Upper lobe of left lung (tissue), 6 donors: Measurements from ENCODE around the gene WNT2. TPM values are rescaled to one million over a fixed set of nuclear protein-coding genes. Genes with fewer than 3 reads are reported as not detected.
A peak's percentile ranks its signal among the peaks of the same experiment; 100 is the strongest.

Source experiments
- ATAC-seq, 2 donors: fragments of 200-7000 bp; cut with Tn5 transposase; one replicate each; pipeline ENCODE4 v1.9.1; 2022; ENCODE audit warnings: mild to moderate bottlenecking in 2 of 2, moderate library complexity in 2 of 2; ENCODE audit not compliant: low FRiP score in 2 of 2
- DNase-seq, 2 donors: peaks; one replicate each; pipeline ENCODE4 v3.0.0-alpha.2; 2019 to 2020
- H3K27ac ChIP-seq, 4 donors: fragments of 200-600 bp; sonication (generic); one replicate each; pipeline ENCODE4 v1.5.1; 2016 to 2019
- H3K27me3 ChIP-seq, 4 donors: fragments of 200-600 bp; sonication (generic); one replicate each; pipeline ENCODE4 v1.5.1; 2017 to 2019
- H3K36me3 ChIP-seq, 4 donors: fragments of 200-600 bp; sonication (generic); one replicate each; pipeline ENCODE4 v1.5.1; 2016 to 2019
- H3K4me1 ChIP-seq, 4 donors: fragments of 200-600 bp; sonication (generic); one replicate each; pipeline ENCODE4 v1.5.1; 2018 to 2019
- H3K4me3 ChIP-seq, 4 donors: fragments of 200-600 bp; sonication (generic); one replicate each; pipeline ENCODE4 v1.5.1; 2017 to 2019; ENCODE audit warnings: mild to moderate bottlenecking in 2 of 4, moderate library complexity in 1 of 4
- H3K9me3 ChIP-seq, 4 donors: fragments of 200-600 bp; sonication (generic); one replicate each; pipeline ENCODE4 v1.5.1; 2018 to 2019
- EP300 ChIP-seq, 4 donors: sonication (generic); formaldehyde crosslinking; IDR thresholded peaks; one replicate each; pipeline ENCODE4 v1.5.1; 2017; ENCODE audit warnings: antibody characterized with exemption in 4 of 4, control low read depth in 2 of 4
- POLR2A ChIP-seq, 4 donors: fragments of 450-650 bp; IDR thresholded peaks; one replicate each; pipeline ENCODE4 v1.5.1; 2016 to 2017; ENCODE audit warnings: antibody characterized with exemption in 4 of 4, mild to moderate bottlenecking in 2 of 4
- POLR2AphosphoS5 ChIP-seq, 2 donors: sonication (generic); formaldehyde crosslinking; IDR thresholded peaks; one replicate each; pipeline ENCODE4 v1.5.1; 2017; ENCODE audit warnings: antibody characterized with exemption in 2 of 2
- WGBS, 2 donors: methylation state at CpG; one replicate each; pipeline ENCODE4 v1.1.5; 2017 to 2018; 5-methylcytosine and 5-hydroxymethylcytosine counted together
- total RNA-seq, 6 donors: library from RNA; depleted of rRNA in 4 of 6; stranded (reverse); fragments of >200 nt in 4 of 6; gene quantifications; one replicate each; pipeline versions ENCODE4 v1.1.0 to v1.2.1, GENCODE V29; 2016 to 2021
- TF ChIP-seq, protein P1 (sequence below), 6 experiments: fragments of 450-650 bp in 4 of 6; fragments of 200-600 bp in 2 of 6; sonication (generic) in 2 of 6; IDR thresholded peaks; one replicate each; pipeline ENCODE4 v1.5.1; 2016 to 2019; ENCODE audit warnings: antibody characterized with exemption in 6 of 6
- donor health status: DM: no; HTN: no; CAD: no; lungs with moderate emphysema.
- donor health status: DM: no; HTN: yes; CAD: no; lungs with severe emphysema.

Gene WNT2
- total RNA-seq, 6 donors from 2014 or later: 1.0 to 13.9 (median 7.1) TPM

DNA sequence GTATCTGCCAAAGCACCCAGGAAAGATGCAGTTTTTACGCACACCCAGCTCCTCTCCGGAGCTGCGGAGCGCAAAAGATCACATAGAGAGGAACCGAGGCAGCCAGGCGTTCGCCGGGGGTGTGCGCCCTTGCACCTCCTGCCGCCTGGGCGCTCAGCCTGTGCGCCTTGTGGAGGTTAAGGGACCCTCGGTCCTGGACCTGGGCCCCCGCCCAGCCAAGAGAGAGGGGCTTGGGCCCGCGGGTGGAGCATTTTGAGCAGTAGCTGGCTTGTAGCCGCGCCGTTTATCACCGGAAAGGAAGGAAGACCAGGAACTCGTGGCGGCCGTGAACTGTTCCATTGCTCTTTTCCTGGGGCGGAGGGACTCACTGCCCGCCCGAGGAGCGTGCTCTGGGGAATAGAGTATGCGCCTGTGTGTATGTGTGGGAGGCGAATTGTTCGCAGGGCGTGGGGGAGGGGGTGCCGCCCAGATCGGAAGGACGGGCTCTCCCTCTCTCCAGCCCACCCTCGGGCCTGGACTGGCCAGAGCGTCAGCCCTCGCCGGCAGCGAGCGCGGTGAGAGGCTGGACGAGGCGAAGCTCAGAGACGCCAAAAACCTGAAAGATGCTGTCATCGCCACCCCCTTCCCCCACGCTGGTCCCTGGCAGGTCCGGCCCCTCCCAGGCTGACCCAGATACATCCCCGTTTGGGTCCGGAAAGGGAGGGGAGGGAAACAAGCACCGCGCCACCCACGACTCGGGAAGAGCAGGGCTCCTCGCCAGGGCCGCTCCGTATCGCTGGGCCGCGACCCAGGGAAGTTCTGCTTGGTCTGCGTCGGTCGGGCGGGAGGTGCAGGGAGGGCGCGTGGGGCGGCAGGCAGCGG is 1.2 kb upstream of the WNT2 start:
- 1 to 2% methylated on average over 19 to 66 of the region's 67 CpGs for WGBS, 2 donors
- H3K36me3 ChIP-seq: no peaks in the 10 kb centered on the region
- DNase-seq (peak; percentile 30 to 90), ATAC-seq (peak; percentile 84 to 87)
- no peak for TF ChIP-seq EP300 (IDR thresholded peaks at IDR 0.05)
- TF ChIP-seq POLR2A (IDR thresholded peaks at IDR 0.05): peak in 2 of 4 donors; percentile 50 to 62
- TF ChIP-seq POLR2AphosphoS5 (IDR thresholded peaks at IDR 0.05): peak in 1 of 2 donors; percentile 42
- TF ChIP-seq, protein P1, sequence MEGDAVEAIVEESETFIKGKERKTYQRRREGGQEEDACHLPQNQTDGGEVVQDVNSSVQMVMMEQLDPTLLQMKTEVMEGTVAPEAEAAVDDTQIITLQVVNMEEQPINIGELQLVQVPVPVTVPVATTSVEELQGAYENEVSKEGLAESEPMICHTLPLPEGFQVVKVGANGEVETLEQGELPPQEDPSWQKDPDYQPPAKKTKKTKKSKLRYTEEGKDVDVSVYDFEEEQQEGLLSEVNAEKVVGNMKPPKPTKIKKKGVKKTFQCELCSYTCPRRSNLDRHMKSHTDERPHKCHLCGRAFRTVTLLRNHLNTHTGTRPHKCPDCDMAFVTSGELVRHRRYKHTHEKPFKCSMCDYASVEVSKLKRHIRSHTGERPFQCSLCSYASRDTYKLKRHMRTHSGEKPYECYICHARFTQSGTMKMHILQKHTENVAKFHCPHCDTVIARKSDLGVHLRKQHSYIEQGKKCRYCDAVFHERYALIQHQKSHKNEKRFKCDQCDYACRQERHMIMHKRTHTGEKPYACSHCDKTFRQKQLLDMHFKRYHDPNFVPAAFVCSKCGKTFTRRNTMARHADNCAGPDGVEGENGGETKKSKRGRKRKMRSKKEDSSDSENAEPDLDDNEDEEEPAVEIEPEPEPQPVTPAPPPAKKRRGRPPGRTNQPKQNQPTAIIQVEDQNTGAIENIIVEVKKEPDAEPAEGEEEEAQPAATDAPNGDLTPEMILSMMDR (IDR thresholded peaks at IDR 0.05): no peak
- peaks cover 0 to 17% (median 8%) of the 10 kb centered on the region in 4 donors for H3K27me3 ChIP-seq
- peaks cover 20 to 27% (median 24%) of the 10 kb centered on the region in 4 donors for H3K4me1 ChIP-seq
- H3K27ac ChIP-seq: peak overlapping the region; percentile 63 to 81 (median 72)
- peak overlapping the region; percentile 9 to 53 (median 42) for H3K4me3 ChIP-seq
- no peaks in the 10 kb centered on the region for H3K9me3 ChIP-seq

DNA sequence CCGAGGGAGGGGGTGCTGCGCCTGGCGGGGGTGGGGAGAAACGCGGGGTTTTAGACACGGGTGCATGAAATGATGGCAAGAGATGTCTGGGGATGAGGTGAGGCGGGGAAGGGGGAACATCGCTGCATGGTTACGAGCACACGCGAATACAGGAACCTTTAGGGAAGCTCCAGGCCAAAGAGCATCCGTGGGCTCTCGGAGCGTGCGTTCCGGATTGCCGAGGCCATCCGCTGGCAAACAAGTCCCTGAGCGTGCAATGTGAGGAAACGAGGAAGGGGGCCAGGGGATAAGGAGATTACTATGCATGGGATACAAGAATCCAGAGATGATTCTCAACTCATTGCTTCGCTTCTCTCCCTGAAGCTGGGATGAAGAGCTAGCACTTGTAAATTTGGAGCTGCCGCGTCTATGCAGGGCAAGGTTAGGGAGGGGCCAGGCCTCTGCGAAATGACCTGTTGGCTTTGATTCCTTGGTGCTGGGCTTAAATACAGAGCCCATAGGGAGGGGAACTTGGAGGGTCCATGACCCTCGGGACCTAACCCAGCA is 520 bp upstream of the WNT2 start:
- TF ChIP-seq POLR2AphosphoS5 (IDR thresholded peaks at IDR 0.05) (no peak), POLR2A (IDR thresholded peaks at IDR 0.05) (no peak), EP300 (IDR thresholded peaks at IDR 0.05) (no peak)
- TF ChIP-seq, protein P1 (IDR thresholded peaks at IDR 0.05): no peak
- Histone ChIP-seq H3K9me3 (no peaks in the 10 kb centered on the region), H3K27me3 (peaks cover 0 to 17% (median 8%) of the 10 kb centered on the region in 4 donors), H3K4me3 (peak overlapping the region; percentile 4 to 53 (median 42)), H3K36me3 (no peaks in the 10 kb centered on the region), H3K27ac (peak overlapping the region; percentile 63 to 81 (median 72)), H3K4me1 (peaks cover 20 to 27% (median 24%) of the 10 kb centered on the region in 4 donors)
- no peak for DNase-seq
- 1 to 3% methylated on average over 24 to 25 of the region's 25 CpGs for WGBS, 2 donors
- ATAC-seq: peak in 1 of 2 donors; percentile 13

- DNase-seq (peak in 1 of 2 donors; percentile 38), ATAC-seq (no peak)
- no peak for TF ChIP-seq POLR2AphosphoS5 (IDR thresholded peaks at IDR 0.05)
- no peak for TF ChIP-seq POLR2A (IDR thresholded peaks at IDR 0.05)
- TF ChIP-seq, protein P1 (IDR thresholded peaks at IDR 0.05): no peak
- no peak for TF ChIP-seq EP300 (IDR thresholded peaks at IDR 0.05)
- Histone ChIP-seq H3K36me3 (no peaks in the 10 kb centered on the region), H3K9me3 (no peaks in the 10 kb centered on the region), H3K27ac (peak overlapping the region in 1 of 4 donors; percentile 26), H3K27me3 (peaks cover 0 to 17% (median 8%) of the 10 kb centered on the region in 4 donors), H3K4me3 (no peak overlapping the region), H3K4me1 (peaks cover 20 to 27% (median 24%) of the 10 kb centered on the region in 4 donors)
- 76 to 91% methylated on average over 5 to 10 of the region's 10 CpGs for WGBS, 2 donors
Measured at GRCh38 chr7:117320523-117320922, 2.3 kb downstream of the WNT2 start.

DNA sequence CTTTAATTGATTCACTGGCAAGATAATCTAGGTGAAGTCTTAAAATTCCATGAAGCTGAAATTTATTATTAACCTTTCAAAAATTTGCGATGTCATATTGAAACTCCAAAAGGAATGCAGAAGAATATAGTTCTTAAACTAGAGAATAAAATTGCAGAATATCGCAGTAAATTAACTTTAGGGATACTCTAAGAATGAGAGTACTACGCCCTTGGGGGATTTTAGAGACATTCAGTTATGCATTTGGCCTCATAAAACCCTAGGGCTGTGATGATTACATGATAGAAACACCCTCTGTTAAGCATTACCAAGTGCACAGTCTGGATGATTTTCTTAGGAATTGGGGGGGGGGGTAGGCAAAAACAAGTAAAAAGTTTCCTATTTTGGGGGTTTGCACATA is 3.7 kb downstream of the WNT2 start:
- H3K9me3 ChIP-seq: no peaks in the 10 kb centered on the region
- ATAC-seq: no peak
- TF ChIP-seq EP300 (IDR thresholded peaks at IDR 0.05) (no peak), POLR2AphosphoS5 (IDR thresholded peaks at IDR 0.05) (no peak), POLR2A (IDR thresholded peaks at IDR 0.05) (no peak)
- TF ChIP-seq, protein P1 (IDR thresholded peaks at IDR 0.05): no peak
- WGBS, 2 donors: 86 to 95% methylated on average over 3 of the region's 3 CpGs
- no peak for DNase-seq
- H3K4me1 ChIP-seq: peaks cover 15 to 21% (median 18%) of the 10 kb centered on the region in 4 donors
- H3K27me3 ChIP-seq: peaks cover 0 to 14% (median 7%) of the 10 kb centered on the region in 4 donors
- no peak overlapping the region for H3K27ac ChIP-seq
- H3K4me3 ChIP-seq: no peak overlapping the region
- no peaks in the 10 kb centered on the region for H3K36me3 ChIP-seq
